Measurements from ENCODE around the gene TRIM6. TPM values are rescaled to one million over a fixed set of nuclear protein-coding genes. Genes with fewer than 3 reads are reported as not detected.

The TRIM6 gene
- 1.0 TPM for polyA plus RNA-seq (2012; ENCODE audit: missing spikeins)

GRCh38 chr11:5596607-5597201 lies at the start of gene TRIM6:
TRIM6 (plus strand) TSS chr11:5596637; CDS start chr11:5596898, 261 bp downstream.
- DNase-seq (ENCODE audit: insufficient read length) (no peak), FAIRE-seq (no peak)
- TF ChIP-seq POLR2A (IDR thresholded peaks at IDR 0.05; ENCODE audit: low read depth, low read length) (no peak), POLR2AphosphoS5 (IDR thresholded peaks at IDR 0.05; ENCODE audit: low read depth, low read length) (no peak), TAF1 (IDR thresholded peaks at IDR 0.05; ENCODE audit: borderline replicate concordance, low read depth, low read length) (no peak)

- TF ChIP-seq POLR2AphosphoS5 (IDR thresholded peaks at IDR 0.05; ENCODE audit: low read depth, low read length) (no peak), TAF1 (IDR thresholded peaks at IDR 0.05; ENCODE audit: borderline replicate concordance, low read depth, low read length) (no peak), POLR2A (IDR thresholded peaks at IDR 0.05; ENCODE audit: low read depth, low read length) (no peak)
- FAIRE-seq = no peak
- DNase-seq (ENCODE audit: insufficient read length) = no peak
Measured at GRCh38 chr11:5547982-5548381, 48.5 kb upstream of the TRIM6 start.

GRCh38 chr11:5548440-5548839 lies 48.0 kb upstream of the TRIM6 start, which contains the start of gene OR52H1:
OR52H1 (minus strand) TSS chr11:5548540; CDS start chr11:5545505, 3,035 bp downstream.
- TF ChIP-seq TAF1 (IDR thresholded peaks at IDR 0.05; ENCODE audit: borderline replicate concordance, low read depth, low read length) = no peak
- no peak for TF ChIP-seq POLR2A (IDR thresholded peaks at IDR 0.05; ENCODE audit: low read depth, low read length)
- TF ChIP-seq POLR2AphosphoS5 (IDR thresholded peaks at IDR 0.05; ENCODE audit: low read depth, low read length) = no peak
- no peak for FAIRE-seq

GRCh38 chr11:5550440-5551095 lies 45.9 kb upstream of the TRIM6 start:
- FAIRE-seq (peak; percentile 74), DNase-seq (ENCODE audit: insufficient read length) (no peak)
- TF ChIP-seq POLR2AphosphoS5 (IDR thresholded peaks at IDR 0.05; ENCODE audit: low read depth, low read length) = no peak
- no peak for TF ChIP-seq POLR2A (IDR thresholded peaks at IDR 0.05; ENCODE audit: low read depth, low read length)
- no peak for TF ChIP-seq TAF1 (IDR thresholded peaks at IDR 0.05; ENCODE audit: borderline replicate concordance, low read depth, low read length)

More at GRCh38 chr11:5548440-5548839, 48.0 kb upstream of the TRIM6 start, which contains the start of gene OR52H1:
- DNase-seq (ENCODE audit: insufficient read length) = no peak

- FAIRE-seq (no peak), DNase-seq (ENCODE audit: insufficient read length) (no peak)
- no peak for TF ChIP-seq TAF1 (IDR thresholded peaks at IDR 0.05; ENCODE audit: borderline replicate concordance, low read depth, low read length)
- TF ChIP-seq POLR2A (IDR thresholded peaks at IDR 0.05; ENCODE audit: low read depth, low read length) = no peak
- TF ChIP-seq POLR2AphosphoS5 (IDR thresholded peaks at IDR 0.05; ENCODE audit: low read depth, low read length) = no peak
Measured at GRCh38 chr11:5553343-5553742, 43.1 kb upstream of the TRIM6 start.

- TF ChIP-seq TAF1 (IDR thresholded peaks at IDR 0.05; ENCODE audit: borderline replicate concordance, low read depth, low read length) (no peak), POLR2A (IDR thresholded peaks at IDR 0.05; ENCODE audit: low read depth, low read length) (no peak), POLR2AphosphoS5 (IDR thresholded peaks at IDR 0.05; ENCODE audit: low read depth, low read length) (no peak)
- DNase-seq (ENCODE audit: insufficient read length) (no peak), FAIRE-seq (no peak)
Measured at GRCh38 chr11:5556596-5557188, 39.7 kb upstream of the TRIM6 start.

GRCh38 chr11:5557751-5558150 lies 38.7 kb upstream of the TRIM6 start:
- FAIRE-seq = no peak
- TF ChIP-seq POLR2AphosphoS5 (IDR thresholded peaks at IDR 0.05; ENCODE audit: low read depth, low read length) = no peak
- TF ChIP-seq POLR2A (IDR thresholded peaks at IDR 0.05; ENCODE audit: low read depth, low read length) = no peak
- no peak for TF ChIP-seq TAF1 (IDR thresholded peaks at IDR 0.05; ENCODE audit: borderline replicate concordance, low read depth, low read length)
- DNase-seq (ENCODE audit: insufficient read length) = no peak

- peak; percentile 5 for FAIRE-seq
- DNase-seq (ENCODE audit: insufficient read length) = no peak
- no peak for TF ChIP-seq TAF1 (IDR thresholded peaks at IDR 0.05; ENCODE audit: borderline replicate concordance, low read depth, low read length)
- no peak for TF ChIP-seq POLR2A (IDR thresholded peaks at IDR 0.05; ENCODE audit: low read depth, low read length)
- TF ChIP-seq POLR2AphosphoS5 (IDR thresholded peaks at IDR 0.05; ENCODE audit: low read depth, low read length) = no peak
Measured at GRCh38 chr11:5564259-5565019, 32.0 kb upstream of the TRIM6 start.

GRCh38 chr11:5574654-5575053 lies 21.8 kb upstream of the TRIM6 start:
- no peak for TF ChIP-seq POLR2A (IDR thresholded peaks at IDR 0.05; ENCODE audit: low read depth, low read length)
- no peak for TF ChIP-seq TAF1 (IDR thresholded peaks at IDR 0.05; ENCODE audit: borderline replicate concordance, low read depth, low read length)
- no peak for TF ChIP-seq POLR2AphosphoS5 (IDR thresholded peaks at IDR 0.05; ENCODE audit: low read depth, low read length)
- DNase-seq (ENCODE audit: insufficient read length) (no peak), FAIRE-seq (no peak)

GRCh38 chr11:5575152-5575551 lies 21.3 kb upstream of the TRIM6 start:
- no peak for FAIRE-seq
- TF ChIP-seq TAF1 (IDR thresholded peaks at IDR 0.05; ENCODE audit: borderline replicate concordance, low read depth, low read length) (no peak), POLR2AphosphoS5 (IDR thresholded peaks at IDR 0.05; ENCODE audit: low read depth, low read length) (no peak), POLR2A (IDR thresholded peaks at IDR 0.05; ENCODE audit: low read depth, low read length) (no peak)
- no peak for DNase-seq (ENCODE audit: insufficient read length)

- FAIRE-seq (no peak), DNase-seq (ENCODE audit: insufficient read length) (no peak)
- TF ChIP-seq TAF1 (IDR thresholded peaks at IDR 0.05; ENCODE audit: borderline replicate concordance, low read depth, low read length) (no peak), POLR2AphosphoS5 (IDR thresholded peaks at IDR 0.05; ENCODE audit: low read depth, low read length) (no peak), POLR2A (IDR thresholded peaks at IDR 0.05; ENCODE audit: low read depth, low read length) (no peak)
Measured at GRCh38 chr11:5577101-5577500, 19.3 kb upstream of the TRIM6 start.
